Gastroesophageal sphincter (tissue), 3 donors: Measurements from ENCODE around the gene MCF2L2.

ENCODE experiments used
- CTCF ChIP-seq, 4 experiments: fragments of 200-600 bp in 2 of 4; fragments of 450-650 bp in 2 of 4; sonication (generic) in 1 of 4; IDR thresholded peaks; one replicate each; pipeline ENCODE4 v1.5.1; 2017 to 2019; ENCODE audit warnings: antibody characterized with exemption in 4 of 4, mild to moderate bottlenecking in 2 of 4, moderate library complexity in 2 of 4
- EP300 ChIP-seq: sonication (generic); formaldehyde crosslinking; IDR thresholded peaks from one replicate; pipeline ENCODE4 v1.6.1; 2017; ENCODE audit warnings: antibody characterized with exemption, mild to moderate bottlenecking
- POLR2AphosphoS5 ChIP-seq: sonication (generic); formaldehyde crosslinking; IDR thresholded peaks from one replicate; pipeline ENCODE4 v1.6.1; 2017; ENCODE audit warnings: antibody characterized with exemption

GRCh38 chr3:183288117-183288516 is 140.3 kb downstream of the MCF2L2 start:
- no peak for TF ChIP-seq CTCF (IDR thresholded peaks at IDR 0.05)
- TF ChIP-seq EP300, result no peak
- no peak for TF ChIP-seq POLR2AphosphoS5
